Raji (cell line): ENCODE results near the gene PTPRN2.

Experiments used
- POLR2A ChIP-seq: IDR thresholded peaks from 2 replicates; pipeline ENCODE4 v1.6.1; 2011; ENCODE audit warnings: low read depth, low read length, control low read depth; ENCODE audit not compliant: insufficient read depth

The PTPRN2 gene

GRCh38 chr7:157700231-157701005 lies 887.2 kb downstream of the PTPRN2 start:
- no peak for TF ChIP-seq POLR2A

- TF ChIP-seq POLR2A, result no peak
Observed at GRCh38 chr7:157699357-157700013, 888.1 kb downstream of the PTPRN2 start.

GRCh38 chr7:157694376-157694665 lies 893.3 kb downstream of the PTPRN2 start:
- no peak for TF ChIP-seq POLR2A

- no peak for TF ChIP-seq POLR2A
Observed at GRCh38 chr7:157693521-157694375, 893.9 kb downstream of the PTPRN2 start.

- no peak for TF ChIP-seq POLR2A
Observed at GRCh38 chr7:157693071-157693520, 894.5 kb downstream of the PTPRN2 start.

- no peak for TF ChIP-seq POLR2A
Observed at GRCh38 chr7:157692460-157693011, 895.1 kb downstream of the PTPRN2 start.

GRCh38 chr7:157691586-157692459 lies 895.8 kb downstream of the PTPRN2 start:
- TF ChIP-seq POLR2A, result no peak

- TF ChIP-seq POLR2A, result no peak
Observed at GRCh38 chr7:157690833-157691585, 896.6 kb downstream of the PTPRN2 start.

GRCh38 chr7:157690058-157690832 lies 897.4 kb downstream of the PTPRN2 start:
- no peak for TF ChIP-seq POLR2A

- no peak for TF ChIP-seq POLR2A
Observed at GRCh38 chr7:157689269-157690057, 898.2 kb downstream of the PTPRN2 start.

GRCh38 chr7:157688533-157689268 lies 898.9 kb downstream of the PTPRN2 start:
- TF ChIP-seq POLR2A, result no peak
